ENCODE results near the gene KCP. TPM values are rescaled to one million over a fixed set of nuclear protein-coding genes. Genes with fewer than 3 reads are reported as not detected.
A peak's percentile ranks its signal among the peaks of the same experiment; 100 is the strongest.

KCP gene
- total RNA-seq, 1 donor, result 1.1 TPM

DNA sequence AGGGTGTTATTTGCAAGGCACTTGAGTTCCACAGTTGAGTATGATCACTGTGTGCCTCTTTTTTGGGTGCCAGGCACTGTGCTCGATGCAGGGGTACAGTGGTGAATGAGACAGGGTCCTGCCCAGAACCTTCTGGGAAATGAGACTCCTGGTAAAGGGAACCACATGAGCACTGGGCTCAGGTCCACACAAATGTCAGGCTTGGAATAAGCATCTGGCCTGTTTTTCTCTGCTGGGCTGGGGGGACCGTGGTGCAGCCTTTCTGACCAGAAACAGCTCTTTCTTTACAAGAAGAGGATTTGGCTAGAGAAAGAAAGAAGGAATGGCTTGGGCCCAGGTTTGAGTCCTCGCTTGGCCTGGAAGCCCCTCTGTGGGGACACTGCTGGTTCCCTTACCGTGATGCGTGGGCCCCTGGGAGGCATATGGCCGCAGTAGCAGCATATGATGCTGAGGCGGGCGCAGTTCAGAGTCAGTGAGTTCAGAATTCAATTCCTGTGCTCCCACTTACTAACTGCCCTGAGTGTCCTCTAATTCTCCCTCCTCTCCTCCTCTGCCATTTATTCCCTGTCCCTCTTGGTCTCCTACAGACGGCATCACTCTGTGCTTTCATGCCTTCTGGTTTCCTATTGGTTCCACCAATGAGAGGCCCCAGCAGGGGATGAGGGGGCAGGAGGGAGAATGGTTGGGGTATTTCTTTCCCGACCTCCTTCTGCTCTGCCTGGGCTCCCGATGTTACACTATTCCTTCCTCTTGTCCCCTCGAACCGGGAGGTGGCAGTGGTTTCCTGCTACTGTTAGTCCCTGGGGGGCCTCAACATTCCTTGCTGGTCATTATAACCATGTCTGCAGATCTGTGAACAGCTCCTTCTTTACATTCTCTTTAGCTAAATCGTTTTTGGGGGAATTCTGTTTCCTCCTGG, 9.6 kb upstream of the KCP start:
- peak; percentile 73 for DNase-seq (ENCODE audit: insufficient read length, low spot score, missing footprints)
- H4K20me1 ChIP-seq (ENCODE audit: insufficient read depth, low read length), result no peaks in the 10 kb centered on the region
- H2AFZ ChIP-seq (ENCODE audit: low read length), result no peak overlapping the region

DNA sequence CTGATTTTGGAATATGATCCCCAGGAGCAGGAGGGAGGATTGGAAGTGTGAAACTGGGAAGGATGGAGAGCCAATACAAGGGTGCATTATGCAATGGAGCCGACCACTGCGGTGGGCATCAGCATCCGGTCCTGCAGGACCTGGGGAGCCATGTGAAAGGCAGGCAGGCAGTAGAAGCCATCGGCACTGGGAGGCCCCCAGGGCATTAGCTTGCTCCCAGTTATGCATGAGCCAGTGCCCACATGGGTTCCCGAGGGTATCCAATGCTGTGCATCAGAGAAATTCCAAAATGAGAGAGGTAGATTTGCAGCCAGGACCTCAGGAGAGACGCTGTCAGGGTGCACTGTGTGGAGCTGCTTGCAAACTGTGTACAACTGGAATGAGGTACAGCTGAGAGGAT, 8.7 kb upstream of the KCP start:
- Histone ChIP-seq H3K36me3 (ENCODE audit: insufficient read depth, low read length) (no peaks in the 10 kb centered on the region), H4K20me1 (ENCODE audit: insufficient read depth, low read length) (no peaks in the 10 kb centered on the region), H3K79me2 (ENCODE audit: insufficient read depth, low read length) (no peaks in the 10 kb centered on the region), H3K9me3 (ENCODE audit: low read depth, low read length) (no peaks in the 10 kb centered on the region), H2AFZ (ENCODE audit: low read length) (no peak overlapping the region), H3K4me2 (ENCODE audit: insufficient read depth, low read length) (no peak overlapping the region), H3K27ac (ENCODE audit: low read depth, low read length) (no peak overlapping the region), H3K4me3 (ENCODE audit: insufficient read depth, low read length) (no peak overlapping the region), H3K4me1 (ENCODE audit: insufficient read depth, low read length) (no peaks in the 10 kb centered on the region), H3K27me3 (ENCODE audit: insufficient read depth, low read length) (peaks cover 77% of the 10 kb centered on the region)
- TF ChIP-seq, protein P1, sequence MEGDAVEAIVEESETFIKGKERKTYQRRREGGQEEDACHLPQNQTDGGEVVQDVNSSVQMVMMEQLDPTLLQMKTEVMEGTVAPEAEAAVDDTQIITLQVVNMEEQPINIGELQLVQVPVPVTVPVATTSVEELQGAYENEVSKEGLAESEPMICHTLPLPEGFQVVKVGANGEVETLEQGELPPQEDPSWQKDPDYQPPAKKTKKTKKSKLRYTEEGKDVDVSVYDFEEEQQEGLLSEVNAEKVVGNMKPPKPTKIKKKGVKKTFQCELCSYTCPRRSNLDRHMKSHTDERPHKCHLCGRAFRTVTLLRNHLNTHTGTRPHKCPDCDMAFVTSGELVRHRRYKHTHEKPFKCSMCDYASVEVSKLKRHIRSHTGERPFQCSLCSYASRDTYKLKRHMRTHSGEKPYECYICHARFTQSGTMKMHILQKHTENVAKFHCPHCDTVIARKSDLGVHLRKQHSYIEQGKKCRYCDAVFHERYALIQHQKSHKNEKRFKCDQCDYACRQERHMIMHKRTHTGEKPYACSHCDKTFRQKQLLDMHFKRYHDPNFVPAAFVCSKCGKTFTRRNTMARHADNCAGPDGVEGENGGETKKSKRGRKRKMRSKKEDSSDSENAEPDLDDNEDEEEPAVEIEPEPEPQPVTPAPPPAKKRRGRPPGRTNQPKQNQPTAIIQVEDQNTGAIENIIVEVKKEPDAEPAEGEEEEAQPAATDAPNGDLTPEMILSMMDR (IDR thresholded peaks at IDR 0.05; ENCODE audit: extremely low read depth, low read depth, low read length), result no peak
- no peak for DNase-seq (ENCODE audit: insufficient read length, low spot score, missing footprints)

More for the DNA sequence above, 9.6 kb upstream of the KCP start:
- Histone ChIP-seq H3K36me3 (ENCODE audit: insufficient read depth, low read length) (no peaks in the 10 kb centered on the region), H3K4me1 (ENCODE audit: insufficient read depth, low read length) (no peaks in the 10 kb centered on the region), H3K27me3 (ENCODE audit: insufficient read depth, low read length) (peaks cover 78% of the 10 kb centered on the region), H3K27ac (ENCODE audit: low read depth, low read length) (no peak overlapping the region), H3K9me3 (ENCODE audit: low read depth, low read length) (no peaks in the 10 kb centered on the region), H3K79me2 (ENCODE audit: insufficient read depth, low read length) (no peaks in the 10 kb centered on the region), H3K4me2 (ENCODE audit: insufficient read depth, low read length) (no peak overlapping the region), H3K4me3 (ENCODE audit: insufficient read depth, low read length) (no peak overlapping the region)
- TF ChIP-seq, protein P1 (IDR thresholded peaks at IDR 0.05; ENCODE audit: extremely low read depth, low read depth, low read length), result no peak

DNA sequence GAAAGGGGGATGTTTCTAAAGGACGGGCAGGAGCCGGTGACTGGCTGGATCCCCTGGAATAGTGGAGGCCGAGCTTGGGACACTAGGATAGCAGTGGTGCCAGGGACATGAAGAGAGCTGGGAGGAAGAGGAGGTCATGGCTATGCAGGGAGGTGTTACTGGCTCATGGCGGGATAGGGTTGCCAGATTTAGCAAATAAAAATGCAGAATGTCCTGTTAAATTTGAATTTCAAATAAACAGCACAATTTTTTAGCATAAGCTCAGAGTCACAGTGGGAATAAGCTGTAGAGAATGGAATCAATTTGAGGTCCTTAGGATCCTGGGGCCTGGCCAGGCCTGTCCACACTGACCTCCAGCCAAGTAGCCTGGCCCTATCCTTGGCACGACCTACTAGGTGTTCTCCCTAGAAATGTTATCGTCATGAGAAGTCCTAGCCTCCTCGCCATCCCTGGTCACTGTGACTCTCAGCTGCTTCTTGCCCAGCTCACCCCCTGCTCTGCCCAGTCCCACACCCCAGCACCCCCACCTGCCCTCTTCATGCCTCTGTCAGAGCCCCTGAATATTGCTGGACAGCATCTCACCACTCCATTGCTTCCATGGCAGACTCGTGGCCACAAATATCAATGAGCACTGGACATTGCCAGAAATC, 7.6 kb upstream of the KCP start:
- no peak overlapping the region for H3K27ac ChIP-seq (ENCODE audit: low read depth, low read length)
- H3K4me2 ChIP-seq (ENCODE audit: insufficient read depth, low read length), result no peak overlapping the region
- no peak overlapping the region for H2AFZ ChIP-seq (ENCODE audit: low read length)
- peak; percentile 39 for DNase-seq (ENCODE audit: insufficient read length, low spot score, missing footprints)
- H4K20me1 ChIP-seq (ENCODE audit: insufficient read depth, low read length), result no peaks in the 10 kb centered on the region
- TF ChIP-seq, protein P1 (IDR thresholded peaks at IDR 0.05; ENCODE audit: extremely low read depth, low read depth, low read length), result no peak
- peaks cover 73% of the 10 kb centered on the region for H3K27me3 ChIP-seq (ENCODE audit: insufficient read depth, low read length)
- H3K4me1 ChIP-seq (ENCODE audit: insufficient read depth, low read length), result no peaks in the 10 kb centered on the region
- H3K79me2 ChIP-seq (ENCODE audit: insufficient read depth, low read length), result no peaks in the 10 kb centered on the region
- no peaks in the 10 kb centered on the region for H3K36me3 ChIP-seq (ENCODE audit: insufficient read depth, low read length)
- no peaks in the 10 kb centered on the region for H3K9me3 ChIP-seq (ENCODE audit: low read depth, low read length)
- H3K4me3 ChIP-seq (ENCODE audit: insufficient read depth, low read length), result no peak overlapping the region

DNA sequence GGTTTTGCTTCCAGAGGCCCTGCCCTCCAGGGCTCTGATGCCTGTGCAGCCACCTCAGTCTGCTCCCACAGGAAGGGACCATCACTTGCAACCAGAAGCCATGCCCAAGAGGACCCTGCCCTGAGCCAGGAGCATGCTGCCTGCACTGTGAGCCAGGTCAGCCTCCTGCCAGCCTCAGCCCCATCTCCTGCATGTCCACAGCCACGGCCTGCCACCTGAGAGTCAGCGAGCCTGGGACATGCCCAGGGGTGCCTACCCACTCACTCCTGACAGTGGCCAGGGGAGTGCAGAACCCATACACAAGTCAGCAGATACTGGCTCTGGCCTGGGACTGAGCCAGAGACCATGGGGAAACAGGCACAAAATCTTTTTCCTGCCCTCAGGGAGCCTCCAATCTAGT, 6.6 kb upstream of the KCP start:
- TF ChIP-seq, protein P1 (IDR thresholded peaks at IDR 0.05; ENCODE audit: extremely low read depth, low read depth, low read length), result no peak
- Histone ChIP-seq H3K4me3 (ENCODE audit: insufficient read depth, low read length) (no peak overlapping the region), H3K27ac (ENCODE audit: low read depth, low read length) (no peak overlapping the region), H3K79me2 (ENCODE audit: insufficient read depth, low read length) (no peaks in the 10 kb centered on the region), H3K4me1 (ENCODE audit: insufficient read depth, low read length) (no peaks in the 10 kb centered on the region), H3K36me3 (ENCODE audit: insufficient read depth, low read length) (no peaks in the 10 kb centered on the region), H3K27me3 (ENCODE audit: insufficient read depth, low read length) (peaks cover 72% of the 10 kb centered on the region), H2AFZ (ENCODE audit: low read length) (no peak overlapping the region), H3K9me3 (ENCODE audit: low read depth, low read length) (no peaks in the 10 kb centered on the region), H4K20me1 (ENCODE audit: insufficient read depth, low read length) (no peaks in the 10 kb centered on the region), H3K4me2 (ENCODE audit: insufficient read depth, low read length) (no peak overlapping the region)
- no peak for DNase-seq (ENCODE audit: insufficient read length, low spot score, missing footprints)
